SK-N-SH (cell line): ENCODE data around the gene C10orf88. TPM values are rescaled to one million over a fixed set of nuclear protein-coding genes. Genes with fewer than 3 reads are reported as not detected.

Source experiments
- CTCF ChIA-PET: fragments of 300-600, 350-600 bp; formaldehyde crosslinking; extraction: SDS; loops from one replicate; lab custom pipeline; 2021; lab: Yijun Ruan, JAX
- POLR2A ChIA-PET: fragments of 350-600 bp; sonication (Branson Sonifier 250); formaldehyde crosslinking; extraction: SDS; loops from one replicate; lab custom pipeline; 2020; ENCODE audit warnings: antibody characterized with exemption, inconsistent platforms; lab: Yijun Ruan, JAX
- DNase-seq: peaks from one replicate; pipeline ENCODE4 v3.0.0; 2012
- H2AFZ ChIP-seq: fragments of 200-600 bp; sonication (generic); 2 replicates; pipeline ENCODE4 v1.8.1; 2016; ENCODE audit warnings: antibody characterized with exemption, mild to moderate bottlenecking, low read depth
- H3F3A ChIP-seq: fragments of 200-600 bp; sonication (generic); replicated peaks from 2 replicates; pipeline ENCODE3; 2016; ENCODE audit warnings: antibody characterized with exemption, mild to moderate bottlenecking; ENCODE audit not compliant: insufficient read depth
- H3K27ac ChIP-seq, 2 experiments: fragments of 200-500 bp in 1 of 2; fragments of 200-600 bp in 1 of 2; sonication (Bioruptor generic) in 1 of 2; sonication (generic), shearing (Covaris generic) in 1 of 2; 2 replicates each; pipeline versions ENCODE4 v1.5.1 to v1.6.1; 2014 to 2016; ENCODE audit warnings: low read depth in 2 of 2, inconsistent platforms in 1 of 2, low read length in 1 of 2, mild to moderate bottlenecking in 1 of 2, mixed read lengths in 1 of 2
- H3K27me3 ChIP-seq: fragments of 200-600 bp; sonication (generic), shearing (Covaris generic); 2 replicates; pipeline ENCODE4 v1.6.1; 2016; ENCODE audit warnings: mixed run types; ENCODE audit not compliant: insufficient read depth
- H3K36me3 ChIP-seq, 2 experiments: fragments of 200-500 bp in 1 of 2; fragments of 200-600 bp in 1 of 2; sonication (Bioruptor generic) in 1 of 2; sonication (generic) in 1 of 2; replicated peaks in 1 of 2; 2 replicates each; pipeline versions ENCODE3 to v1.5.1; 2014 to 2016; ENCODE audit warnings: low read length in 1 of 2, mild to moderate bottlenecking in 1 of 2; ENCODE audit not compliant: insufficient read depth in 2 of 2, control insufficient read depth in 1 of 2
- H3K4me1 ChIP-seq, 2 experiments: fragments of 200-500 bp in 1 of 2; fragments of 200-600 bp in 1 of 2; sonication (Bioruptor generic) in 1 of 2; sonication (generic), shearing (Covaris generic) in 1 of 2; 2 replicates each; pipeline versions ENCODE4 v1.5.1 to v1.6.1; 2014 to 2016; ENCODE audit warnings: low read depth in 1 of 2, low read length in 1 of 2, mixed run types in 1 of 2; ENCODE audit not compliant: insufficient read depth in 2 of 2, control insufficient read depth in 1 of 2
- H3K4me2 ChIP-seq: fragments of 200-600 bp; sonication (generic), shearing (Covaris generic); 2 replicates; pipeline ENCODE4 v1.6.1; 2017; ENCODE audit warnings: mixed run types
- H3K4me3 ChIP-seq, 2 experiments: fragments of 200-500 bp in 1 of 2; fragments of 200-600 bp in 1 of 2; sonication (Bioruptor generic) in 1 of 2; sonication (generic), shearing (Covaris generic) in 1 of 2; 2 replicates each; pipeline versions ENCODE4 v1.5.1 to v1.8.1; 2014 to 2016; ENCODE audit warnings: low read depth in 2 of 2, inconsistent platforms in 1 of 2, low read length in 1 of 2, mild to moderate bottlenecking in 1 of 2, mixed read lengths in 1 of 2, moderate library complexity in 1 of 2
- H3K79me2 ChIP-seq: fragments of 200-600 bp; sonication (generic); 2 replicates; pipeline ENCODE4 v1.8.1; 2017; ENCODE audit warnings: mild to moderate bottlenecking; ENCODE audit not compliant: insufficient read depth
- H3K9ac ChIP-seq: fragments of 200-600 bp; sonication (generic); 2 replicates; pipeline ENCODE4 v1.6.1; 2017; ENCODE audit warnings: mixed run types
- H3K9me2 ChIP-seq: fragments of 200-600 bp; sonication (generic); 2 replicates; pipeline ENCODE4 v1.6.1; 2017; ENCODE audit warnings: mixed run types
- H3K9me3 ChIP-seq: fragments of 200-600 bp; sonication (generic); 2 replicates; pipeline ENCODE4 v1.6.1; 2017; ENCODE audit warnings: mixed run types, mild to moderate bottlenecking, moderate library complexity
- H4K20me1 ChIP-seq: fragments of 200-600 bp; sonication (generic); 2 replicates; pipeline ENCODE4 v1.6.1; 2017; ENCODE audit warnings: mild to moderate bottlenecking, mixed run types; ENCODE audit not compliant: insufficient read depth
- CHD2 ChIP-seq: fragments of 150-350 bp; IDR thresholded peaks from 2 replicates; pipeline ENCODE4 v1.6.1; 2018; ENCODE audit warnings: low read length; ENCODE audit not compliant: partially characterized antibody
- EZH2phosphoT487 ChIP-seq: fragments of 200-600 bp; sonication (generic); IDR thresholded peaks from 2 replicates; pipeline ENCODE4 v1.6.1; 2017; ENCODE audit warnings: low read depth, mixed run types, mild to moderate bottlenecking, antibody characterized with exemption, moderate library complexity, borderline replicate concordance
- GABPA ChIP-seq: IDR thresholded peaks from 2 replicates; pipeline ENCODE4 v1.4.0; 2012; ENCODE audit warnings: low read depth, mild to moderate bottlenecking
- NRF1 ChIP-seq: IDR thresholded peaks from 2 replicates; pipeline ENCODE4 v1.6.1; 2012; ENCODE audit warnings: low read depth, mild to moderate bottlenecking, low read length
- POLR2AphosphoS5 ChIP-seq: IDR thresholded peaks from 2 replicates; pipeline ENCODE4 v1.6.1; 2012; ENCODE audit warnings: low read depth, low read length
- RAD21 ChIP-seq: IDR thresholded peaks from 2 replicates; pipeline ENCODE4 v1.6.1; 2012; ENCODE audit warnings: mild to moderate bottlenecking, low read length
- RCOR1 ChIP-seq: fragments of 150-350 bp; IDR thresholded peaks from 2 replicates; pipeline ENCODE4 v1.6.1; 2017; ENCODE audit warnings: antibody characterized with exemption, low read length
- RFX5 ChIP-seq: IDR thresholded peaks from 2 replicates; pipeline ENCODE4 v1.6.1; 2012; ENCODE audit warnings: mild to moderate bottlenecking, improper control_type of control experiment, low read length
- RXRA ChIP-seq: IDR thresholded peaks from 2 replicates; pipeline ENCODE4 v1.4.0; 2012; ENCODE audit warnings: low read depth, mild to moderate bottlenecking, borderline replicate concordance
- SIN3A ChIP-seq: IDR thresholded peaks from 2 replicates; pipeline ENCODE4 v1.6.1; 2012; ENCODE audit warnings: low read depth, mild to moderate bottlenecking, low read length, moderate library complexity, borderline replicate concordance
- TAF1 ChIP-seq: IDR thresholded peaks from 2 replicates; pipeline ENCODE4 v1.6.1; 2012; ENCODE audit warnings: low read depth, mild to moderate bottlenecking, low read length, moderate library complexity, borderline replicate concordance
- YY1 ChIP-seq: IDR thresholded peaks from 2 replicates; pipeline ENCODE4 v1.4.0; 2012; ENCODE audit warnings: low read depth, mild to moderate bottlenecking
- WGBS: methylation state at CpG from one replicate; pipeline ENCODE4 v1.1.6; 2017; ENCODE audit warnings: low lambda C conversion rate; 5-methylcytosine and 5-hydroxymethylcytosine counted together
- polyA plus RNA-seq, 3 experiments: library from polyadenylated mRNA; depleted of rRNA; stranded (reverse); fragments of >200 nt; gene quantifications; 2 replicates each; pipeline ENCODE4 v1.2.3, GENCODE V29; 2012
- TF ChIP-seq, protein P1 (sequence below): IDR thresholded peaks from 2 replicates; pipeline ENCODE4 v1.6.1; 2012; ENCODE audit warnings: mild to moderate bottlenecking, low read depth, low read length, moderate library complexity
- TF ChIP-seq, protein P2 (sequence below): IDR thresholded peaks from 2 replicates; pipeline ENCODE4 v1.4.0; 2012; ENCODE audit warnings: low read depth
- TF ChIP-seq, protein P3 (sequence below): IDR thresholded peaks from 2 replicates; pipeline ENCODE4 v1.4.0; 2012; ENCODE audit warnings: low read depth, borderline replicate concordance

The C10orf88 gene
- polyA plus RNA-seq, 1 of the 3 experiments (the other 2 are of a cell fraction), result 2.7 TPM

DNA sequence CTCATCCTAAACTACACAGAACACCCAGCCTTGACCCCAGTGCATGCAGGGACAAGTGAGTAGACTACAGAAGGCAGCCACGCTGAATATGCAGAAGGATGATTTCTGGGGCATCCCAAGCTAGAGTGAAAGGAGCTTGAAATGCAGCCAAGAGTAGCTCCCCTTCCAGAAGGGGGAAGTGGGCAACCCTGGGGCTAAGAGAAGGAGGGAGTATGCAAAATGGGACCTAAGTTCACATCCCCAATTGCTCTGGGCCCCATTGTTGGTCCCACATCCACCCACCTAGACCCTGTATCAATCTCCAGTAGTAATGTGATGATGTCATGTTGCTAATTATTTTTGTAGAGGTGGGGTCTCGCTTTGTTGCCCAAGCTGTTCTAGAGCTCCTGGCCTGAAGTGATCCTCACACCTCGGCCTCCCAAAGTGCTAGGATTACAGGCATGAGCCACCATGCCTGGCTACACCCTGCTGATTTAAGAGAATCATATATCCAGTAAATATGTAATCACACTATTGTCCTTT lies 20.6 kb upstream of the C10orf88 start:
- Histone ChIP-seq H3K9me2 (no peaks in the 10 kb centered on the region), H4K20me1 (no peaks in the 10 kb centered on the region), H3K27ac (no peak overlapping the region), H3K27me3 (no peaks in the 10 kb centered on the region), H2AFZ (no peak overlapping the region), H3K79me2 (no peaks in the 10 kb centered on the region), H3K36me3 (no peaks in the 10 kb centered on the region), H3F3A (no peaks in the 10 kb centered on the region), H3K9ac (no peak overlapping the region), H3K4me2 (no peak overlapping the region), H3K9me3 (no peaks in the 10 kb centered on the region), H3K4me3 (no peak overlapping the region), H3K4me1 (peaks cover under 1% of the 10 kb centered on the region in 2 experiments; a peak in 2 of 4 replicates)
- ChIA-PET POLR2A (no interaction called here), CTCF (no interaction called here)
- DNase-seq, result no peak
- 45% methylated on average over 3 of the region's 3 CpGs for WGBS
- TF ChIP-seq EZH2phosphoT487 (no peak), RXRA (no peak)
- TF ChIP-seq, protein P1, sequence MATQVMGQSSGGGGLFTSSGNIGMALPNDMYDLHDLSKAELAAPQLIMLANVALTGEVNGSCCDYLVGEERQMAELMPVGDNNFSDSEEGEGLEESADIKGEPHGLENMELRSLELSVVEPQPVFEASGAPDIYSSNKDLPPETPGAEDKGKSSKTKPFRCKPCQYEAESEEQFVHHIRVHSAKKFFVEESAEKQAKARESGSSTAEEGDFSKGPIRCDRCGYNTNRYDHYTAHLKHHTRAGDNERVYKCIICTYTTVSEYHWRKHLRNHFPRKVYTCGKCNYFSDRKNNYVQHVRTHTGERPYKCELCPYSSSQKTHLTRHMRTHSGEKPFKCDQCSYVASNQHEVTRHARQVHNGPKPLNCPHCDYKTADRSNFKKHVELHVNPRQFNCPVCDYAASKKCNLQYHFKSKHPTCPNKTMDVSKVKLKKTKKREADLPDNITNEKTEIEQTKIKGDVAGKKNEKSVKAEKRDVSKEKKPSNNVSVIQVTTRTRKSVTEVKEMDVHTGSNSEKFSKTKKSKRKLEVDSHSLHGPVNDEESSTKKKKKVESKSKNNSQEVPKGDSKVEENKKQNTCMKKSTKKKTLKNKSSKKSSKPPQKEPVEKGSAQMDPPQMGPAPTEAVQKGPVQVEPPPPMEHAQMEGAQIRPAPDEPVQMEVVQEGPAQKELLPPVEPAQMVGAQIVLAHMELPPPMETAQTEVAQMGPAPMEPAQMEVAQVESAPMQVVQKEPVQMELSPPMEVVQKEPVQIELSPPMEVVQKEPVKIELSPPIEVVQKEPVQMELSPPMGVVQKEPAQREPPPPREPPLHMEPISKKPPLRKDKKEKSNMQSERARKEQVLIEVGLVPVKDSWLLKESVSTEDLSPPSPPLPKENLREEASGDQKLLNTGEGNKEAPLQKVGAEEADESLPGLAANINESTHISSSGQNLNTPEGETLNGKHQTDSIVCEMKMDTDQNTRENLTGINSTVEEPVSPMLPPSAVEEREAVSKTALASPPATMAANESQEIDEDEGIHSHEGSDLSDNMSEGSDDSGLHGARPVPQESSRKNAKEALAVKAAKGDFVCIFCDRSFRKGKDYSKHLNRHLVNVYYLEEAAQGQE, result no peak

DNA sequence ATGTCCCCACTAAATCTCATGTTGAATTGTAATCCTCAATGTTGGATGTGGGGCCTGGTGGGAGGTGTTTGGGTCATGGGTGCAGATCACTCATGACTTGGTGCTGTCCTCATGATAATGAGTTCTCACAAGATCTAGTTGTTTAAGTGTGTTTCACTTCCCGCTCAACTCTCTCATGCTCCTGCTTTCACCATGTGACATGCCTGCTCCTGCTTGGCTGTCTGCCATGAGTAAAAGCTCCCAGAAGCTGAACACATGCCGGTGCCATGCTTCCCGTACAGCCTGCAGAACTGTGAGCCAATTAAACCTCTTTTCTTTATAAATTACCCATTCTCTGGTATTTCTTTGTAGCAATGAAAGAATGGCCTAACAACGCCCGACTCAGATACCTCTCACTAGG lies 20.0 kb upstream of the C10orf88 start:
- no peaks in the 10 kb centered on the region for H3F3A ChIP-seq
- H3K36me3 ChIP-seq, result no peaks in the 10 kb centered on the region
- ChIA-PET CTCF (no interaction called here), POLR2A (no interaction called here)
- H3K9me3 ChIP-seq, result no peaks in the 10 kb centered on the region
- no peak for DNase-seq
- H3K27ac ChIP-seq, result no peak overlapping the region
- no peaks in the 10 kb centered on the region for H3K27me3 ChIP-seq
- no peak for TF ChIP-seq CHD2
- TF ChIP-seq TAF1, result no peak
- TF ChIP-seq RFX5, result no peak
- no peak overlapping the region for H3K9ac ChIP-seq
- no peaks in the 10 kb centered on the region for H4K20me1 ChIP-seq
- no peaks in the 10 kb centered on the region for H3K79me2 ChIP-seq
- no peak overlapping the region for H3K4me2 ChIP-seq
- no peaks in the 10 kb centered on the region for H3K9me2 ChIP-seq
- H3K4me3 ChIP-seq, result no peak overlapping the region
- WGBS, result 72% methylated on average over 5 of the region's 5 CpGs
- H2AFZ ChIP-seq, result no peak overlapping the region
- no peaks in the 10 kb centered on the region for H3K4me1 ChIP-seq

DNA sequence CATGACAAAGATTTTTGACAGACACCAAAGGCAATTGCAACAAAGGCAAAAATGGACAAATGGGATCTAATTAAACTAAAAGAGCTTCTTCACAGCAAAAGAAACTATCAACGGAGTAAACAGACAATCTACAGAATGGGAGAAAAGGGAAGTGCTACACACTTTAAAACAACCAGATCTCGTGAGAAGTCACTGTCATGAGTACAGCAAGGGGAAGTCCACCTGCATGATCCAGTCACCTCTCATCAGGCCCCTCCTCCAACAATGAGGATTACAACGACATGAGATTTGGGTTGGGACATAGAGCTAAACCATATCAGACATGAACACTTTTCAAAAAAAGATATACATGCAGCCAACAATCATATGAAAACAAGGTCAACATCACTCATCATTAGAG lies 14.7 kb upstream of the C10orf88 start:
- CTCF ChIA-PET, result interaction anchor here (0.9 kb wide), 2 partner anchors 12 to 39 kb away, joined by 3 read pairs; partner anchors contain the start of gene PSTK
- H3K27me3 ChIP-seq, result no peaks in the 10 kb centered on the region
- TF ChIP-seq RAD21, result no peak
- TF ChIP-seq YY1, result no peak
- TF ChIP-seq, protein P2, sequence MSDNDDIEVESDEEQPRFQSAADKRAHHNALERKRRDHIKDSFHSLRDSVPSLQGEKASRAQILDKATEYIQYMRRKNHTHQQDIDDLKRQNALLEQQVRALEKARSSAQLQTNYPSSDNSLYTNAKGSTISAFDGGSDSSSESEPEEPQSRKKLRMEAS, result no peak
- no peak for TF ChIP-seq NRF1
- TF ChIP-seq GABPA, result no peak
- TF ChIP-seq RCOR1, result no peak
- TF ChIP-seq SIN3A, result no peak
- TF ChIP-seq, protein P3, sequence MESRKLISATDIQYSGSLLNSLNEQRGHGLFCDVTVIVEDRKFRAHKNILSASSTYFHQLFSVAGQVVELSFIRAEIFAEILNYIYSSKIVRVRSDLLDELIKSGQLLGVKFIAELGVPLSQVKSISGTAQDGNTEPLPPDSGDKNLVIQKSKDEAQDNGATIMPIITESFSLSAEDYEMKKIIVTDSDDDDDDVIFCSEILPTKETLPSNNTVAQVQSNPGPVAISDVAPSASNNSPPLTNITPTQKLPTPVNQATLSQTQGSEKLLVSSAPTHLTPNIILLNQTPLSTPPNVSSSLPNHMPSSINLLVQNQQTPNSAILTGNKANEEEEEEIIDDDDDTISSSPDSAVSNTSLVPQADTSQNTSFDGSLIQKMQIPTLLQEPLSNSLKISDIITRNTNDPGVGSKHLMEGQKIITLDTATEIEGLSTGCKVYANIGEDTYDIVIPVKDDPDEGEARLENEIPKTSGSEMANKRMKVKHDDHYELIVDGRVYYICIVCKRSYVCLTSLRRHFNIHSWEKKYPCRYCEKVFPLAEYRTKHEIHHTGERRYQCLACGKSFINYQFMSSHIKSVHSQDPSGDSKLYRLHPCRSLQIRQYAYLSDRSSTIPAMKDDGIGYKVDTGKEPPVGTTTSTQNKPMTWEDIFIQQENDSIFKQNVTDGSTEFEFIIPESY, result no peak
- TF ChIP-seq TAF1, result no peak
- no peak for TF ChIP-seq POLR2AphosphoS5

More for the DNA sequence above, 14.7 kb upstream of the C10orf88 start:
- Histone ChIP-seq H3K27ac (no peak overlapping the region), H3K36me3 (peaks cover 0 to 5% of the 10 kb centered on the region in 2 experiments), H3K9me2 (no peaks in the 10 kb centered on the region), H3K4me3 (no peak overlapping the region), H3K79me2 (no peaks in the 10 kb centered on the region), H2AFZ (no peak overlapping the region), H4K20me1 (no peaks in the 10 kb centered on the region), H3K9me3 (0 out of 2 replicates have a peak, but pooled peaks cover 18% of the 10 kb centered on the region), H3K4me2 (no peak overlapping the region), H3F3A (no peaks in the 10 kb centered on the region), H3K9ac (no peak overlapping the region), H3K4me1 (no peaks in the 10 kb centered on the region)
- 65% methylated on average over 3 of the region's 3 CpGs for WGBS
- DNase-seq, result no peak
- POLR2A ChIA-PET, result no interaction called here
